ENCODE measurements around the gene SVIL.
"Not testable (repeated sequence)": the region's sequence is repeated elsewhere in the genome, so short reads cannot be mapped to it uniquely, and the experiment has no call there.

The SVIL gene

GRCh38 chr10:29630205-29631048 is 4.3 kb downstream of the SVIL start:
- DNase-seq, result no peak
- TF ChIP-seq CTCF (IDR thresholded peaks at IDR 0.05; ENCODE audit: low read depth, low read length), result no peak
- H3K4me3 ChIP-seq (ENCODE audit: low read depth, low read length), result no peak overlapping the region
- no peaks in the 10 kb centered on the region for H3K27me3 ChIP-seq
- no peaks in the 10 kb centered on the region for H3K36me3 ChIP-seq
- peaks cover 11% of the 10 kb centered on the region for H3K4me1 ChIP-seq
- H3K9me3 ChIP-seq, result no peaks in the 10 kb centered on the region

- no peaks in the 10 kb centered on the region for H3K9me3 ChIP-seq
Measured at GRCh38 chr10:29628912-29629526, 5.8 kb downstream of the SVIL start.

GRCh38 chr10:29628311-29628710 is 6.5 kb downstream of the SVIL start:
- no peaks in the 10 kb centered on the region for H3K27me3 ChIP-seq
- no peaks in the 10 kb centered on the region for H3K36me3 ChIP-seq
- H3K9me3 ChIP-seq, result no peaks in the 10 kb centered on the region
- no peak for TF ChIP-seq CTCF (IDR thresholded peaks at IDR 0.05; ENCODE audit: low read depth, low read length)
- no peak for DNase-seq
- no peak overlapping the region for H3K4me3 ChIP-seq (ENCODE audit: low read depth, low read length)
- H3K4me1 ChIP-seq, result no peaks in the 10 kb centered on the region

More at GRCh38 chr10:29628912-29629526, 5.8 kb downstream of the SVIL start:
- Histone ChIP-seq H3K36me3 (no peaks in the 10 kb centered on the region), H3K27me3 (no peaks in the 10 kb centered on the region), H3K4me1 (no peaks in the 10 kb centered on the region), H3K4me3 (ENCODE audit: low read depth, low read length) (no peak overlapping the region)
- TF ChIP-seq CTCF (IDR thresholded peaks at IDR 0.05; ENCODE audit: low read depth, low read length), result no peak
- no peak for DNase-seq

DNA sequence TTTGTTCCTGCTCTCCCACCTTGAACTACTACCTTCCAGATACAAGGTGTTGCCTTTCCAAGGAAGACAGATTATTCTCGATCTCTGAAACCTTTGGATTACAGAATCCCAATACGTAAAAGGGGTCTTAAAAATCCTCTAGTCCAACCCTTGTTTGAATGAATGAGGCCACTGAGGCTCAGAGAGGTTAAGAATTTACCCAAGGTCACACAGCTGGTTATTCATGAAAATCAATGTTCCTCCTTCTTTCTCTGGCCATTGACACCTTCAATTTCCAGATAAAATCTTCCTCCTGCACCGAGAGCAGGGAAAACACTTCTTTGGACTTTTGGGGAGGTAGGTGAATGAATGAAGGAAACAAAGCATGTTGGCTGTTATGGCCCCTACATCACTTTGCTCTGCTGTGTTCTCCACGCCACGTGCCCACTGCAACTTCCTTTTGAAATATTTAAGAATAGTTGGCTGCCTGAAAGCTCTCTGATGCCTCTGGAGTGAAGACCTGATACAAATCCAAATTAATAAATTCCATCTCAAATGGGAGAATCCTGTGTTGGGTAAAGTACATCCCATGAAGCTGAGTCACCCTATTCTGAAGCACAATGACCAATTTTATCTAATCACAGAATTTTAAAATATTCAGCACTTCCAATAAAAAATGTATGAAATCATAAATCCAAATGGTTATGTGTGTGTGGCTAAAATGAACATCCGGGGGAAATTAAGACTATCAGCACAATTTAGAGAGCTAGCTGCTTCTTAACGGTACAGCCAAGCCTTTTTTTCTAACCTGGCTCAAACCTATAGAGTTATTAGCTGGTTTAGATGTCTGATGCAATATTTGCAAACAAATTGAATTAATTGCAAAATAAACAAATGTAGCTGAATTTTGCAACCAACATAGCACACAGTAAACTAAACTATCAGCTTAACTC is 7.3 kb downstream of the SVIL start:
- H3K4me1 ChIP-seq, result 0 out of 2 replicates have a peak, but pooled peaks cover 3% of the 10 kb centered on the region
- no peak for DNase-seq
- TF ChIP-seq CTCF (IDR thresholded peaks at IDR 0.05; ENCODE audit: low read depth, low read length), result no peak

GRCh38 chr10:29624357-29624756 is 10.4 kb downstream of the SVIL start:
- H3K4me3 ChIP-seq (ENCODE audit: low read depth, low read length); H3K36me3 ChIP-seq; H3K4me1 ChIP-seq; H3K9me3 ChIP-seq; H3K27me3 ChIP-seq; DNase-seq: not testable (repeated sequence)

More for the DNA sequence above, 7.3 kb downstream of the SVIL start:
- Histone ChIP-seq H3K9me3 (no peaks in the 10 kb centered on the region), H3K36me3 (no peaks in the 10 kb centered on the region), H3K27me3 (no peaks in the 10 kb centered on the region), H3K4me3 (ENCODE audit: low read depth, low read length) (no peak overlapping the region)

DNA sequence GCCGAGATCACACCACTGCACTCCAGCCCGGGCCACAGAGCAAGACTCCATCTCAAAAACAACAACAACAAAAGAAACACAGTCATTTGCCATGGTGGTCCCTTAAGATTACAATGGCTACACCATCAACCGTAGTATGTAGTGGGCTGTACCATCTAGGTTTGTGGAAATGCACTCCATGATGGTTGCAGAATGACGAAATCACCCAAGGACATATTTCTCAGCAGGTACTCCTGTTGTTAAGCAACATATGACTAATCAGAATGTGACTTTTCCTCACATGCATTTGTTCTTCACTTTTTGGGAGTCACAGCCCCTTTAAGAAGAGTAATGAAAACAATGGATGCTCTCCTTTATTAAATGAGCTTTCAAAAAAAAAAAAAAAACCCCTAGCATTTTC is 11.0 kb downstream of the SVIL start:
- peaks cover 6% of the 10 kb centered on the region for H3K4me1 ChIP-seq
- no peak for DNase-seq
- no peak overlapping the region for H3K4me3 ChIP-seq (ENCODE audit: low read depth, low read length)
- no peaks in the 10 kb centered on the region for H3K27me3 ChIP-seq
- no peaks in the 10 kb centered on the region for H3K36me3 ChIP-seq
- no peaks in the 10 kb centered on the region for H3K9me3 ChIP-seq
- TF ChIP-seq CTCF (IDR thresholded peaks at IDR 0.05; ENCODE audit: low read depth, low read length), result no peak
